Mesenchymal stem cell (in vitro differentiated cells and primary cell): ENCODE data around the gene ERCC1.

Experiments used
- DNase-seq: peaks from one replicate; pipeline ENCODE4 v3.0.0-alpha.2; 2013
- H2AFZ ChIP-seq: one replicate; pipeline ENCODE4 v1.6.1; 2013; ENCODE audit warnings: low read depth, mild to moderate bottlenecking, control low read depth, inconsistent platforms, low read length, moderate library complexity
- H2AK5ac ChIP-seq: 2 replicates; pipeline ENCODE4 v1.6.1; 2013; ENCODE audit warnings: low read length, moderate library complexity, mild to moderate bottlenecking, inconsistent platforms; ENCODE audit not compliant: severe bottlenecking
- H2BK120ac ChIP-seq: one replicate; pipeline ENCODE4 v1.6.1; 2013; ENCODE audit warnings: low read depth, mild to moderate bottlenecking, inconsistent platforms, low read length, moderate library complexity
- H2BK12ac ChIP-seq, 2 experiments: one replicate each; pipeline ENCODE4 v1.6.1; 2013; ENCODE audit warnings: inconsistent platforms in 2 of 2, low read length in 2 of 2, mild to moderate bottlenecking in 2 of 2, moderate library complexity in 2 of 2, control low read depth in 1 of 2
- H2BK15ac ChIP-seq: one replicate; pipeline ENCODE4 v1.6.1; 2013; ENCODE audit warnings: mild to moderate bottlenecking, low read depth, inconsistent platforms; ENCODE audit not compliant: poor library complexity, severe bottlenecking
- H2BK5ac ChIP-seq: 2 replicates; pipeline ENCODE4 v1.6.1; 2013; ENCODE audit warnings: low read depth, mild to moderate bottlenecking, low read length, control low read depth, inconsistent platforms; ENCODE audit not compliant: poor library complexity, severe bottlenecking
- H3K14ac ChIP-seq, 2 experiments: one replicate each; pipeline ENCODE4 v1.6.1; 2013; ENCODE audit warnings: inconsistent platforms in 2 of 2, low read length in 2 of 2, control low read depth in 1 of 2, mild to moderate bottlenecking in 1 of 2, moderate library complexity in 1 of 2
- H3K18ac ChIP-seq, 2 experiments: one replicate each; pipeline ENCODE4 v1.6.1; 2013; ENCODE audit warnings: inconsistent platforms in 2 of 2, low read length in 2 of 2, control low read depth in 1 of 2, low read depth in 1 of 2, mild to moderate bottlenecking in 1 of 2
- H3K23ac ChIP-seq, 2 experiments: one replicate each; pipeline ENCODE4 v1.6.1; 2013; ENCODE audit warnings: inconsistent platforms in 2 of 2, low read length in 2 of 2, mild to moderate bottlenecking in 2 of 2, moderate library complexity in 2 of 2, control low read depth in 1 of 2
- H3K27ac ChIP-seq: 2 replicates; pipeline ENCODE4 v1.5.1; 2013; ENCODE audit warnings: mild to moderate bottlenecking, moderate library complexity, low read length, control low read depth, inconsistent platforms; ENCODE audit not compliant: poor library complexity, severe bottlenecking
- H3K27me3 ChIP-seq, 2 experiments: 2 replicates each; pipeline versions ENCODE4 v1.6.1 to v1.7.0; 2013; ENCODE audit warnings: low read length in 2 of 2, mild to moderate bottlenecking in 2 of 2, moderate library complexity in 2 of 2, control low read depth in 1 of 2, inconsistent platforms in 1 of 2; ENCODE audit not compliant: control insufficient read depth in 1 of 2, insufficient read depth in 1 of 2
- H3K36me3 ChIP-seq, 2 experiments: 2 replicates each; pipeline versions ENCODE4 v1.6.1 to v1.7.0; 2013; ENCODE audit warnings: low read length in 2 of 2, control low read depth in 1 of 2, inconsistent platforms in 1 of 2, low read depth in 1 of 2, mild to moderate bottlenecking in 1 of 2; ENCODE audit not compliant: insufficient read depth in 2 of 2, control insufficient read depth in 1 of 2
- H3K4ac ChIP-seq, 2 experiments: one replicate each; pipeline ENCODE4 v1.6.1; 2013; ENCODE audit warnings: inconsistent platforms in 2 of 2, low read length in 2 of 2, mild to moderate bottlenecking in 2 of 2, moderate library complexity in 2 of 2, control low read depth in 1 of 2, low read depth in 1 of 2
- H3K4me1 ChIP-seq: 2 replicates; pipeline ENCODE4 v1.6.1; 2013; ENCODE audit warnings: low read depth, low read length, control low read depth; ENCODE audit not compliant: control insufficient read depth, insufficient read depth
- H3K4me2 ChIP-seq: 2 replicates; pipeline ENCODE4 v1.6.1; 2013; ENCODE audit warnings: low read length, mild to moderate bottlenecking, inconsistent platforms; ENCODE audit not compliant: poor library complexity, severe bottlenecking
- H3K4me3 ChIP-seq, 2 experiments: 2 replicates each; pipeline versions ENCODE4 v1.5.1 to v1.7.0; 2013; ENCODE audit warnings: low read length in 2 of 2, mild to moderate bottlenecking in 2 of 2, control low read depth in 1 of 2, low read depth in 1 of 2; ENCODE audit not compliant: insufficient read depth in 1 of 2
- H3K79me1 ChIP-seq: replicated peaks from 2 replicates; pipeline ENCODE4 v1.6.1; 2013; ENCODE audit warnings: mild to moderate bottlenecking, control low read depth, low read length, inconsistent platforms; ENCODE audit not compliant: poor library complexity, severe bottlenecking
- H3K9ac ChIP-seq: 2 replicates; pipeline ENCODE4 v1.7.0; 2013; ENCODE audit warnings: mild to moderate bottlenecking, low read length, moderate library complexity
- H3K9me3 ChIP-seq: 2 replicates; pipeline ENCODE4 v1.7.0; 2013; ENCODE audit warnings: mild to moderate bottlenecking, low read length; ENCODE audit not compliant: control insufficient read depth
- H4K8ac ChIP-seq: one replicate; pipeline ENCODE4 v1.6.1; 2013; ENCODE audit warnings: inconsistent platforms, mild to moderate bottlenecking, low read length, moderate library complexity
- H4K91ac ChIP-seq: one replicate; pipeline ENCODE4 v1.6.1; 2013; ENCODE audit warnings: mild to moderate bottlenecking, low read length, inconsistent platforms
- WGBS: methylation state at CpG from one replicate; pipeline ENCODE4 v1.1.7; 2013; ENCODE audit warnings: mixed read lengths; 5-methylcytosine and 5-hydroxymethylcytosine counted together

Gene ERCC1

GRCh38 chr19:45406226-45407090 lies 17.3 kb downstream of the ERCC1 start, which contains the start of gene POLR1G:
TSS of gene POLR1G (plus strand) at chr19:45406644. CDS start at chr19:45406697, 53 bp downstream.
- peak within 1 kb of the TSS; percentile 99 for H2BK5ac ChIP-seq
- under 1% methylated on average over 51 of the region's 51 CpGs for WGBS
- peaks cover 31% of the 10 kb centered on the region for H3K4me1 ChIP-seq
- H2AFZ ChIP-seq, result peak within 1 kb of the TSS; percentile 85
- peak within 1 kb of the TSS; percentile 100 for H3K27ac ChIP-seq
- H3K36me3 ChIP-seq, result peaks cover 10 to 21% of the 10 kb centered on the region in 2 experiments
- peak within 1 kb of the TSS; percentile 57 to 88 for H3K4ac ChIP-seq
- peak within 1 kb of the TSS in 1 of 2 experiments; percentile 46 for H3K23ac ChIP-seq
- H2BK12ac ChIP-seq, result peak within 1 kb of the TSS in 1 of 2 experiments; percentile 70
- peak within 1 kb of the TSS; percentile 66 for H4K8ac ChIP-seq
- no peak within 1 kb of the TSS for H2AK5ac ChIP-seq
- DNase-seq, result peak; percentile 92
- H3K27me3 ChIP-seq, result no peaks in the 10 kb centered on the region
- H3K79me1 ChIP-seq, result peaks cover 30% of the 10 kb centered on the region
- no peaks in the 10 kb centered on the region for H3K9me3 ChIP-seq
- peak within 1 kb of the TSS; percentile 79 for H4K91ac ChIP-seq
- H3K14ac ChIP-seq, result peak within 1 kb of the TSS in 1 of 2 experiments; percentile 86
- H2BK15ac ChIP-seq, result peak within 1 kb of the TSS; percentile 90
- H3K4me2 ChIP-seq, result peak within 1 kb of the TSS; percentile 97
- H3K18ac ChIP-seq, result peak within 1 kb of the TSS; percentile 89 to 93
- H2BK120ac ChIP-seq, result peak within 1 kb of the TSS; percentile 98
- H3K9ac ChIP-seq, result peak within 1 kb of the TSS; percentile 98
- H3K4me3 ChIP-seq, result peak within 1 kb of the TSS; percentile 95 to 97

GRCh38 chr19:45405435-45406225 lies 18.1 kb downstream of the ERCC1 start:
- Histone ChIP-seq H2BK12ac (peak overlapping the region in 1 of 2 experiments; percentile 70), H3K27ac (peak overlapping the region; percentile 100), H2AK5ac (no peak overlapping the region), H3K4me1 (peaks cover 31% of the 10 kb centered on the region), H3K4ac (peak overlapping the region; percentile 57 to 88), H3K4me3 (peak overlapping the region; percentile 65 to 97), H3K18ac (peak overlapping the region; percentile 89 to 93), H2BK5ac (peak overlapping the region; percentile 99), H3K27me3 (no peaks in the 10 kb centered on the region), H2BK120ac (peak overlapping the region; percentile 67), H3K36me3 (peaks cover 4 to 16% of the 10 kb centered on the region in 2 experiments), H3K23ac (peak overlapping the region in 1 of 2 experiments; percentile 46), H3K9me3 (no peaks in the 10 kb centered on the region), H4K8ac (peak overlapping the region; percentile 66), H2BK15ac (peak overlapping the region; percentile 94), H3K4me2 (peak overlapping the region; percentile 97), H3K14ac (peak overlapping the region in 1 of 2 experiments; percentile 86), H3K79me1 (peaks cover 30% of the 10 kb centered on the region), H2AFZ (peak overlapping the region; percentile 85), H3K9ac (peak overlapping the region; percentile 98), H4K91ac (peak overlapping the region; percentile 79)
- WGBS, result under 1% methylated on average over 43 of the region's 48 CpGs
- DNase-seq, result peak; percentile 92

GRCh38 chr19:45404557-45405434 lies 18.9 kb downstream of the ERCC1 start, which contains the start of gene PPP1R13L:
TSS of gene PPP1R13L (minus strand) at chr19:45405069. CDS start at chr19:45398318, 6,751 bp downstream.
- H2BK15ac ChIP-seq, result peak within 1 kb of the TSS; percentile 94
- H3K36me3 ChIP-seq, result peaks cover 4 to 21% of the 10 kb centered on the region in 2 experiments
- H3K79me1 ChIP-seq, result peaks cover 36% of the 10 kb centered on the region
- H3K9ac ChIP-seq, result peak within 1 kb of the TSS; percentile 98
- peak within 1 kb of the TSS; percentile 73 for H4K8ac ChIP-seq
- peak within 1 kb of the TSS; percentile 65 to 97 for H3K4me3 ChIP-seq
- H3K27ac ChIP-seq, result peak within 1 kb of the TSS; percentile 100
- peaks cover 34% of the 10 kb centered on the region for H3K4me1 ChIP-seq
- peak within 1 kb of the TSS in 1 of 2 experiments; percentile 46 for H3K23ac ChIP-seq
- peak within 1 kb of the TSS; percentile 57 to 59 for H3K4ac ChIP-seq
- H2BK12ac ChIP-seq, result peak within 1 kb of the TSS in 1 of 2 experiments; percentile 70
- peak within 1 kb of the TSS; percentile 71 to 89 for H3K18ac ChIP-seq
- H2BK120ac ChIP-seq, result peak within 1 kb of the TSS; percentile 67
- peak within 1 kb of the TSS; percentile 85 for H2AFZ ChIP-seq
- H3K4me2 ChIP-seq, result peak within 1 kb of the TSS; percentile 97
- peak within 1 kb of the TSS; percentile 99 for H2BK5ac ChIP-seq
- no peak for DNase-seq
- 7% methylated on average over 41 of the region's 46 CpGs for WGBS
- no peaks in the 10 kb centered on the region for H3K9me3 ChIP-seq
- H3K27me3 ChIP-seq, result no peaks in the 10 kb centered on the region
- H3K14ac ChIP-seq, result peak within 1 kb of the TSS in 1 of 2 experiments; percentile 86
- H2AK5ac ChIP-seq, result peak within 1 kb of the TSS; percentile 6
- H4K91ac ChIP-seq, result peak within 1 kb of the TSS; percentile 79
